PFSK-1 (cell line): ENCODE measurements around the gene METTL2A.

ENCODE experiments used
- FOXP2 ChIP-seq: optimal IDR thresholded peaks from 2 replicates; pipeline ENCODE3; 2011; ENCODE audit warnings: borderline replicate concordance, control low read depth, inconsistent platforms; ENCODE audit not compliant: insufficient read depth; ENCODE audit errors: extremely low read length, extremely low read depth
- POLR2AphosphoS5 ChIP-seq: IDR thresholded peaks from 2 replicates; pipeline ENCODE4 v1.6.1; 2012; ENCODE audit warnings: low read depth, mild to moderate bottlenecking, control low read depth, low read length, moderate library complexity
- REST ChIP-seq, 2 experiments: IDR thresholded peaks; 2 replicates each; pipeline versions ENCODE4 v1.6.1 to v1.8.0; 2011 to 2012; ENCODE audit warnings: low read depth in 2 of 2, low read length in 2 of 2, control low read depth in 1 of 2, inconsistent platforms in 1 of 2, mild to moderate bottlenecking in 1 of 2, moderate library complexity in 1 of 2; ENCODE audit not compliant: insufficient read depth in 1 of 2
- SIN3A ChIP-seq: IDR thresholded peaks from 2 replicates; pipeline ENCODE4 v1.6.1; 2012; ENCODE audit warnings: mild to moderate bottlenecking, low read length, moderate library complexity, borderline replicate concordance; ENCODE audit not compliant: insufficient read depth
- TAF1 ChIP-seq: IDR thresholded peaks from 2 replicates; pipeline ENCODE4 v1.6.1; 2012; ENCODE audit warnings: low read length, control low read depth, borderline replicate concordance; ENCODE audit not compliant: insufficient read depth

The METTL2A gene

GRCh38 chr17:62392908-62393307 is 30.8 kb upstream of the METTL2A start:
- no peak for TF ChIP-seq FOXP2
- TF ChIP-seq SIN3A: no peak
- TF ChIP-seq TAF1: no peak
- no peak for TF ChIP-seq REST (IDR thresholded peaks at IDR 0.05; ENCODE audit: insufficient read depth in 1 of 2, low read depth in 2 of 2, low read length in 2 of 2)

- no peak for TF ChIP-seq POLR2AphosphoS5
Measured at GRCh38 chr17:62398891-62399290, 24.8 kb upstream of the METTL2A start.

DNA sequence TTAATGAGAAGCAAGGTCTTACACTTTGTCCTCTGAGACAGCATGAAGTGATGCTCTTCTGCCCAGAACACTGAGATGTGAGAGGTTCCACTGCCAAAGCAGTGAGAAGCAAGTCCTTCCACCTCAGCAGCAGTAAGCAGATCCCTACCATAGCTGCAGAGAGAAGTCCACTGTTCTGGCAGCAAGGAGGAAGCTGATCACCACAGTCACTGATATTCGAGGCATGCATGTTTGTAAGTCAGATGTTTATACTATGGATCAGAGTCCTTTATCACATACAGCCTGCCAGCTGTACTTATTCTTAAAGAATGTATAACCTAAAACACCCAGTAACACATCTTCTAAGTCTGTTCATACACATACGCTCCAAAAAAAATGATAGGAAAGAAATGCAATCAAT is 18.2 kb upstream of the METTL2A start:
- TF ChIP-seq SIN3A (no peak), FOXP2 (no peak), TAF1 (no peak), POLR2AphosphoS5 (no peak), REST (IDR thresholded peaks at IDR 0.05; ENCODE audit: insufficient read depth in 1 of 2, low read depth in 2 of 2, low read length in 2 of 2) (no peak)

DNA sequence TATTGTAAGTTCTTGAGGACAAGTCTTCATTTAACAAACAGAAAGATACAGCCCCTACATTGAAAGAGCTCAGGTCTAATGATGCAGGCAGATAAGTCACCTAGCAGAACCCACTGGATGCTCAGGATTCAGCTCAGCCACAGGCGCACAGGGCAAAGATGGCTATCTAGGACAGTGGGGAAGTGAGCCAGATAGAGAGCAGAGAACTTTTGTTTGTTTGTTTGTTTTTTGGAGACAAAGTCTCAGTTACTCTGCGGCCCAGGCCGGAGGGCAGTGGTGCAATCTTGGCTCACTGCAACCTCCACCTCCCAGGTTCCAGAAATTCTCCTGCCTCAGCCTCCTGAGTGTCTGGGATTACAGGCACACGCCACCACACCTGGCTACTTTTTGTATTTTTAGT is 20.4 kb downstream of the METTL2A start:
- TF ChIP-seq SIN3A: no peak
- no peak for TF ChIP-seq TAF1
- TF ChIP-seq REST (IDR thresholded peaks at IDR 0.05; ENCODE audit: insufficient read depth in 1 of 2, low read depth in 2 of 2, low read length in 2 of 2): no peak
- no peak for TF ChIP-seq FOXP2
- TF ChIP-seq POLR2AphosphoS5: no peak

DNA sequence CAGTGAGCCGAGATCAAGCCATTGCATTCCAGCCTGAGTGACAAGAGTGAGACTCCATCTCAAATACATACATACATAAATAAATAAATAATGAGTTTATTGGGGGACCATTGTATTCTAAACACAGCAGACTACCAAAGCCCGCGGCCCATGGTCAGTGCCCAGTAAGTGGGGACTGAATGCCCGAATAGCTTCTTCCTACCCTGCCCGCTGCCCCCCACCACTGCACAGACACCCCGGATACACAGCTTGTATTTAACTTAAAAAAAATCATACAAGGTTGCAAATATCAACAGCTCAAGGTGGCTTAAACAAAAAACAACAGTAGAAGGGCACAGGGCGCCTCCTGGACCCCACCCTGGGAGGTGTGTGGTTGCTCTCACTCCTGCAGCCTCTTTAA is 32.3 kb downstream of the METTL2A start:
- TF ChIP-seq TAF1 (no peak), POLR2AphosphoS5 (no peak), REST (IDR thresholded peaks at IDR 0.05; ENCODE audit: insufficient read depth in 1 of 2, low read depth in 2 of 2, low read length in 2 of 2) (no peak), FOXP2 (no peak), SIN3A (no peak)
